ENCODE results near the gene VNN1.

GRCh38 chr6:132749111-132749510, 35.3 kb upstream of the VNN1 start:
- TF ChIP-seq CTCF (IDR thresholded peaks at IDR 0.05; ENCODE audit: low read depth, low read length) (no peak), POLR2A (IDR thresholded peaks at IDR 0.05; ENCODE audit: extremely low read depth, insufficient read length) (no peak), MAX (IDR thresholded peaks at IDR 0.05; ENCODE audit: low read depth, low read length) (no peak)

Measured in NB4 (cell line).